Activated CD4-positive, alpha-beta T cell treated with anti-CD3 and anti-CD28 coated beads, Interleukin-2, amount 10 ng/mL, durations not matched to agents 7 days and 5 days (primary cell): Measurements from ENCODE around the gene ASCC2. TPM values are rescaled to one million over a fixed set of nuclear protein-coding genes. Genes with fewer than 3 reads are reported as not detected.

Experiments
- CTCF ChIA-PET: fragments of 350-600 bp; sonication (Branson Sonifier 250); formaldehyde crosslinking; loops from one replicate; lab custom pipeline; 2021; ENCODE audit warnings: antibody characterized with exemption; lab: Charles Lee
- POLR2A ChIA-PET: fragments of 350-600 bp; sonication (Branson Sonifier 250); formaldehyde crosslinking; loops from one replicate; lab custom pipeline; 2021; ENCODE audit warnings: antibody characterized with exemption; lab: Charles Lee
- DNase-seq: peaks from one replicate; pipeline ENCODE4 v3.0.0-alpha.2; 2020
- H3K27ac Mint-ChIP-seq: one replicate; pipeline ENCODE4 v1.8.0; 2021; ENCODE audit warnings: mild to moderate bottlenecking, moderate library complexity, mixed read lengths
- H3K27me3 Mint-ChIP-seq: one replicate; pipeline ENCODE4 v1.8.0; 2021; ENCODE audit warnings: mixed read lengths
- H3K36me3 Mint-ChIP-seq: one replicate; pipeline ENCODE4 v1.8.0; 2021; ENCODE audit warnings: low read depth, mixed read lengths
- H3K4me1 Mint-ChIP-seq: one replicate; pipeline ENCODE4 v1.8.0; 2021; ENCODE audit warnings: mixed read lengths
- H3K4me3 Mint-ChIP-seq: one replicate; pipeline ENCODE4 v1.8.0; 2021; ENCODE audit warnings: mild to moderate bottlenecking, moderate library complexity, mixed read lengths
- H3K9me3 Mint-ChIP-seq: one replicate; pipeline ENCODE4 v1.8.0; 2021; ENCODE audit warnings: mixed read lengths
- total RNA-seq, 2 experiments: library from RNA; stranded (reverse); gene quantifications; one replicate each; pipeline ENCODE4 v1.2.3, GENCODE V29; 2021

Gene ASCC2
- total RNA-seq, 2 experiments from 2014 or later: 92.4 to 96.4 TPM

GRCh38 chr22:29741926-29742325, 96.1 kb downstream of the ASCC2 start:
- no peak overlapping the region for H3K4me3 Mint-ChIP-seq
- CTCF ChIA-PET: interaction anchor here (0.9 to 1.9 kb wide), 2 partner anchors 22 to 48 kb away, joined by 3 to 4 read pairs; partner anchors contain the start of gene CABP7
- DNase-seq: no peak
- H3K27me3 Mint-ChIP-seq: no peaks in the 10 kb centered on the region
- H3K36me3 Mint-ChIP-seq: peaks cover 3% of the 10 kb centered on the region
- no peaks in the 10 kb centered on the region for H3K9me3 Mint-ChIP-seq
- peaks cover 3% of the 10 kb centered on the region for H3K4me1 Mint-ChIP-seq
- no peak overlapping the region for H3K27ac Mint-ChIP-seq
- POLR2A ChIA-PET: no interaction called here

DNA sequence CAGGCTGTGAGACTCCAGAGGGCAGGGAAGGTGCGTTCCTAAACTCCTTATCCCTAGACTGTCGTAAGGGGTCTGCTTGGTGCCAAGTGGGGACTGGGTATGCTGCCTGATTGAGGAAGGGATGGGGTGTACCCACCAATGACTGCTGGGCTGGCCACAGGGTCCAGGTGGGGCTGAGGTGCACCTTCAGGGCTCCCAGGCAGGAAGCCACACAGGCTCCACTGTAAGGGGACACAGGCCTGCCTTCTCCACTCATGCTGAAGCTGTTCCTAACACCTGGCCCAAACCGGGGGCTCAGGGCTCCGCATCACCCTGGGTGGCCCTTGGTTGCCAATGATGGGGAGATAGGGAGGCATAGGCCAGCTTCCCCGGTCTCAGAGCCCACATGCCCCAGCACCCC, 97.9 kb downstream of the ASCC2 start:
- Mint-ChIP-seq H3K27ac (no peak overlapping the region), H3K9me3 (no peaks in the 10 kb centered on the region), H3K4me3 (no peak overlapping the region), H3K27me3 (no peaks in the 10 kb centered on the region), H3K4me1 (peaks cover 3% of the 10 kb centered on the region), H3K36me3 (no peaks in the 10 kb centered on the region)
- no peak for DNase-seq
- ChIA-PET CTCF (interaction anchor here (1.4 kb wide), 1 partner anchor 13 kb away, joined by 3 read pairs; no protein-coding TSS in a partner anchor), POLR2A (no interaction called here)

DNA sequence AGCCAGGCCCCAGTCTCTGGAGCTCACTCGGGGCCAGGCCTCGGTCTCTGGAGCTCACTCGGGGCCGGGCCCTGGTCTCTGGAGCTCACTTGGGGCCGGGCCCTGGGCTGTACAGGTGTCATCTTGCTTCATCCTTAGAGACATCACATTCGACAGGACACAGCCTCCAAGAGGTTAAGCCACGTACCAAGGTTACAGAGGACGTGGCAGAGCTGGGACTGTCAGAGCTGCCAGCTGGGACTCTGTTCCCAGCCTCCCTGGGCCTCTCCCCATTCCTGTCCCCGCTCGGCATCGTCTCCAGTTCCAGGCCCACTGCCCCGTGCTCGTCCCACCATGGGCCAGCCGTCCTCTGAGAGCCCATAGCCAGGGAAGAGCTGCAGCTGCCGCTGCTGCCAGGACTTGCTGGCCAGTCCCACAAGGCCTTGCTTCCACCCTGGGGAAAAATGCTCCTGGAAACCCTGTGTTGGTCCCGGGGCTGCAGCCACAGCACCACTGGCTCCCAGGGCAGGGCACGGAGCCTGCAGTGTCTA, 98.7 kb downstream of the ASCC2 start:
- Mint-ChIP-seq H3K4me1 (peaks cover 3% of the 10 kb centered on the region), H3K36me3 (no peaks in the 10 kb centered on the region), H3K9me3 (no peaks in the 10 kb centered on the region), H3K27me3 (no peaks in the 10 kb centered on the region), H3K27ac (no peak overlapping the region), H3K4me3 (no peak overlapping the region)
- CTCF ChIA-PET: interaction anchor here (1.3 to 1.4 kb wide), 2 partner anchors 9 to 14 kb away, joined by 3 read pairs; no protein-coding TSS in a partner anchor
- DNase-seq: no peak
- POLR2A ChIA-PET: no interaction called here

Other genes starting within 250 kb of the ASCC2 start
- 10 to 100 TPM; 56.7 to 57.2 TPM for gene NF2, start 234.6 kb downstream of the ASCC2 start, total RNA-seq
- gene CABP7, start 118.3 kb downstream of the ASCC2 start, total RNA-seq: under 1 TPM in 1 of 2 experiments, not detected in 1; 0.06 TPM
- gene ZMAT5, start 71.3 kb downstream of the ASCC2 start, total RNA-seq: 10 to 100 TPM; 19.3 to 21.0 TPM
- 10 to 100 TPM; 88.2 to 96.3 TPM for gene UQCR10, start 70.9 kb downstream of the ASCC2 start, total RNA-seq
- 10 to 100 TPM; 24.3 to 27.9 TPM for gene MTMR3, start 44.9 kb upstream of the ASCC2 start, total RNA-seq
- gene HORMAD2, start 242.2 kb upstream of the ASCC2 start, total RNA-seq: not detected